Tracheal epithelial cell (primary cell): Measurements from ENCODE around the gene OR7C2. TPM values are rescaled to one million over a fixed set of nuclear protein-coding genes. Genes with fewer than 3 reads are reported as not detected.

Experiments
- total RNA-seq: library from RNA; depleted of rRNA; stranded (reverse); fragments of >200 nt; gene quantifications from 2 replicates; pipeline ENCODE4 v1.2.1, GENCODE V29; 2014

OR7C2 gene
- not detected in 2 replicates for total RNA-seq

GRCh38 chr19:14941189-14941588, at the start of gene OR7C2:
OR7C2 (plus strand) TSS chr19:14941489; CDS start chr19:14941489, 0 bp downstream.

DNA sequence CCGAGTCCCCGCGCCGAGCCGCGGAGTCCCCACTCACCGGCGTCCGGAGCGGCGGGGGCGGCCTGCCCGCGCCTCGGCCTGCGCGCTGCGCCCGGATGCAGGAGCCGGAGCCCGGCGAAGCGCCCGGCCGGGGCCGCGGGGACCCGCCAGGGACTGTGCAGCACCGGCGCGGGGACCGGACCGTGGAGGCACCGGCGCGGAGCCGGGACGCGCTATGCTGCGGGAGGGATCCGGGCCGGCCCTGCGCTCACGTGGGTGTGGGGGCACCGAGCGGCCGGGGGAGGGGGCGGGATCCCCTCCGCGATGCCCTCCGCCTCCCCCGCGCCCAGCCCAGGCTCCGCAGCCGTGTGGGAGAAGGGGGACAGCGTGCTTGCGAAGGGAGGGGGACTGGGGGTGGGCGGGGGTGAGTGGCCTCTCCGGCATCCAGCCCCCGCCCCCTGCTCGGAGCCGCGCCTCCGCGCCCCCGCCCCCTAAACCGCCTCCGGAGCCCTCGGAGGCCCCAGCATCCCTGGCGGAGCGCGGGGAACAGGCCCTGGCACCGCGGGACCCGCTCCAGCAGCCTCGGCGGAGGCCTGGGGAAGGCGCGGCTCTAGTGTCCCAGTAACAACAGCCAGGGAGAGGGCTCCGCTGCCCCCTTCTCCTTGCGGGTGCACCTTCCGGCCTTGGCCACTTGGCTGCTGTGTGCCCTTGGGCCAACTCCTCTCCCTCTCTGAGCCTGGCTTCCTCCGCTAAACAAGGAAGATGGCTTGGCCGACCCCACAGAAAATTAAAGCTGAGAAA, 38.4 kb downstream of the OR7C2 start, which contains the start of gene SLC1A6:
Gene SLC1A6, minus strand, starts transcription at position 389 of the 780 bp plus-strand sequence. CDS start 6,954 bp downstream, outside the sequence.

Other genes with a start within 250 kb of the OR7C2 start
- gene ADGRE2, start 162.9 kb upstream of the OR7C2 start, total RNA-seq, result 0.21 and 0.48 TPM in 2 replicates
- gene OR7A5, start 106.3 kb upstream of the OR7C2 start, total RNA-seq, result not detected in 2 replicates
- under 0.01 TPM in 1 of 2 replicates, not detected in the other for gene OR7C1, start 106.3 kb upstream of the OR7C2 start, total RNA-seq
- gene OR7A10, start 92.6 kb upstream of the OR7C2 start, total RNA-seq, result not detected in 2 replicates
- not detected in 2 replicates for gene OR7A17, start 55.4 kb upstream of the OR7C2 start, total RNA-seq
- gene SLC1A6, start 38.4 kb downstream of the OR7C2 start, total RNA-seq, result not detected in 2 replicates
- 0.21 and 0.72 TPM in 2 replicates for gene CASP14, start 108.0 kb downstream of the OR7C2 start, total RNA-seq
- gene OR1I1, start 140.7 kb downstream of the OR7C2 start, total RNA-seq, result not detected in 2 replicates
- 2.1 and 5.8 TPM in 2 replicates for gene SYDE1, start 165.9 kb downstream of the OR7C2 start, total RNA-seq